ENCODE measurements around the gene ABCB9. TPM values are rescaled to one million over a fixed set of nuclear protein-coding genes. Genes with fewer than 3 reads are reported as not detected.
A peak's percentile ranks its signal among the peaks of the same experiment; 100 is the strongest.
"Not testable (repeated sequence)": the region's sequence is repeated elsewhere in the genome, so short reads cannot be mapped to it uniquely, and the experiment has no call there.

The ABCB9 gene
- total RNA-seq, 1 experiment from 2014 or later: 9.6 TPM

DNA sequence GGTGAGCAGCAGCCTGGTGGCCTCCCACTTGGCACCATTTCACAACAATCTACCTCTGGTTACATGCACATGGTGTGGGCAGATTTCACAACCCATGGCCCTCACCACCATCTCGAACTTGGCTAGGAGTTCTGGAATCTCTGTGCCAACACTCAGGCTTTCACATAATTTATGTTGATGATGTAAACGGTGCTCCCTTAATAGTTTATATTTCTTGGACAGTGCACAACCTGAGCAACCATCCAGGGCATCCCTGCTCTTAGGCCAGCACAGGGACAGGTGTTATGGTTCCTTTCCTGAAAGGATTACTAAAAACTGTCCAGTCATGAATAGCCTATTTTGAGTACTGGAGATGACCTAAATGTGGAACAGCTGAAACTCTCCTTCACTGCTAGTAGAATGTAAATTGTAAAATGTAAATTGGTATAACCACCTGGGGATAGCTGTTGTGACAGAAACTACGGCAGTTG is 28.6 kb downstream of the ABCB9 start:
- peak; percentile 16 for DNase-seq (ENCODE audit: low read depth)

- no peak for DNase-seq (ENCODE audit: low read depth)
These were observed 30.9 kb downstream of the ABCB9 start for GRCh38 chr12:122935318-122935717.

- DNase-seq (ENCODE audit: low read depth): no peak
These were observed 31.5 kb downstream of the ABCB9 start for GRCh38 chr12:122934722-122935121.

GRCh38 chr12:122932207-122932606 is 34.1 kb downstream of the ABCB9 start:
- DNase-seq (ENCODE audit: low read depth): no peak

GRCh38 chr12:122929812-122930211 is 36.5 kb downstream of the ABCB9 start:
- no peak for DNase-seq (ENCODE audit: low read depth)

- DNase-seq (ENCODE audit: low read depth): no peak
These were observed 37.1 kb downstream of the ABCB9 start for GRCh38 chr12:122929148-122929538.

GRCh38 chr12:122928404-122929147 is 37.7 kb downstream of the ABCB9 start:
- DNase-seq (ENCODE audit: low read depth): no peak

DNA sequence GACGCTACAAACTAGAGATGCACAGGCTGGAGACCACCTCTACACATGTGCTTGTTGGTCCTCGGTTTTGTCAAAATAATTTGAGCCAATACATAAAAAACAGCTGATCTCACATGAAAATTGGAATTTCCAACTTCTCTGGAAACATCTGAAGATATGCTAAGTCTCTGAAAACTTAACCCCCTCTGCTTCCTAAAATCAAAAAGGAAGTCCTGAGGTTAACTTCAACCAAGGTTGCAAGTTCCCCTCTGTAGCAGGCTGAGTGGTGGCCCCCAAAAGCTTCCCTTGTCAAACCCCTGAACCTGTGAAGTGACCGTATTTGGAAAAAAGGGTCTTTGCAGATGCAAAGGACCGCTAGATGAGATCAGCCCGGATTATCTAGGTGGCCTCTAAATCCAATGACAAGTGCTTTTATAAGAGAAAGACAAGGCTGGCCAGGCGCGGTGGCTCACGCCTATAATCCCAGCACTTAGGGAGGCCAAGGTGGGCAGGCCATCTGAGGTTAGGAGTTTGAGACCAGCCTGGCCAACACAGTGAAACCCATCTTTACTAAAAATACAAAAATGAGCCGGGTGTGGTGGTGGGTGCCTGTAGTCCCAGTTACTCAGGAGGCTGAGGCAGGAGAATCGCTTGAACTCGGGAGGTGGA is 38.4 kb downstream of the ABCB9 start:
- DNase-seq (ENCODE audit: low read depth): no peak

DNA sequence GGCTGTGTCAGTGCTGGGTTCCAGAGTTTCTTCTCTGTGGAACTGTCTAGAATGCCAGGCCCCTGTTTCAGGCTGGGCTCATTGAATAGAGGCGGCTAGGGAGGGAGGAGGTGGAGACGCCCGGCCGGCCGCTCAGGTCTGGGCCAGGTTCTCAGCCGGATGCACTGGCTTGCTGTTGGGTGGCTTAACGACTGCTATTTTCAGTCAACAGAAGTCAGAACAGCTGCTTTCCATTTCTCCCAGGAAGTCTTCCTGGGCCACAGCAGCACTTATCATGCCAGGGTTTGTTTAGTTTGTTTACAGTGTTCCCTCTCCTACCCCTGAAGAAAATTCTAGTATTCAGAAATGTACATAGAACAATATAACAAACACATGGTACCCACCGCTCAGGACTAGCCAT is 44.3 kb downstream of the ABCB9 start:
- no peak for DNase-seq (ENCODE audit: low read depth)

DNA sequence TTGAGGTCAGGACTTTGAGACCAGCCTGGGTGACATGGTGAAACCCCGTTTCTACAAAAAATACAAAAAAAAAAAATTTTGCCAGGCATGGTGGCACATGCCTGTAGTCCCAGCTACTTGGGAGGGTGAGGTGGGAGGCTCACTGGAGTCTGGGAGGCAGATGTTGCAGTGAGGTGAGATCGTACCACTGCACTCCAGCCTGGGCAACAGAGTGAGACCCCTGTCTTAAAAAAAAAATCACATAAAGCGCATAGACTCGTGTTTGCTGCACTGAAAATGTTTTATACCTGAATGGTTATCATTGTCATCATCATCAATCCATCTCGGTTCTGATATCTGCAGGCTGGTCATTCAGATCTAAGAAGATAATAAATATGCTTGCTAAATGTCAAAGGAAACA is 45.6 kb downstream of the ABCB9 start:
- DNase-seq (ENCODE audit: low read depth): no peak

GRCh38 chr12:122918827-122919226 is 47.4 kb downstream of the ABCB9 start:
- DNase-seq (ENCODE audit: low read depth): no peak

DNA sequence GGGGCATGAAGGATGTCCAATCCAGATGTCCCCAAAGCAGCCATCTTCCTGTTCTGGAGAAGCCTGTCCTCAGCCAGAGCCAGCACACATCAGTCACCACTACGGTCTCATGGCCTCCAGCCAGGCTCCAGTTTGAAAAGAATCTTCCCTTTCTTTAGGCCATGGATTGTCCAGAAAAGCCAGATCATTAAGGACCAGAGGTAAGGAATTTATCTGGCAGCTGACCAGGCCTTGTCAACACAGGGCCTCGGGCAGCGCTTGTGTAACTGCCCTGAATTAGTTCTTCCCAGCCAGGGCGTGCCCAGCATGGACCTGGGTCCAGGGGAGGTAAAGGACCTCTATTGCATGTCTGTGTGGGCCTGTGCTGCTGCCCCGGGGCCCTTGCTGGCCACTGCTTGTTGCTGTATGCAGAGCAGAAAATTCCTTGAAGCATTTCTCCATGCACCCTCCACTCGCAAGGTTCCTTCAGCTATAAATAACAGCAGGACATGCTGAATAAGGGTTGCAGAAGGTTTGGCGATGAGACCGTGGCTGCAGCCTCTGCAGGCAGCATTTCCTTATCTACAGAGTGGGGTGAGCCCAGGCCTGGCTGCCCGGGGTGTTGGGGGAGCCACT is 48.6 kb downstream of the ABCB9 start:
- peak; percentile 98 for DNase-seq (ENCODE audit: low read depth)

DNA sequence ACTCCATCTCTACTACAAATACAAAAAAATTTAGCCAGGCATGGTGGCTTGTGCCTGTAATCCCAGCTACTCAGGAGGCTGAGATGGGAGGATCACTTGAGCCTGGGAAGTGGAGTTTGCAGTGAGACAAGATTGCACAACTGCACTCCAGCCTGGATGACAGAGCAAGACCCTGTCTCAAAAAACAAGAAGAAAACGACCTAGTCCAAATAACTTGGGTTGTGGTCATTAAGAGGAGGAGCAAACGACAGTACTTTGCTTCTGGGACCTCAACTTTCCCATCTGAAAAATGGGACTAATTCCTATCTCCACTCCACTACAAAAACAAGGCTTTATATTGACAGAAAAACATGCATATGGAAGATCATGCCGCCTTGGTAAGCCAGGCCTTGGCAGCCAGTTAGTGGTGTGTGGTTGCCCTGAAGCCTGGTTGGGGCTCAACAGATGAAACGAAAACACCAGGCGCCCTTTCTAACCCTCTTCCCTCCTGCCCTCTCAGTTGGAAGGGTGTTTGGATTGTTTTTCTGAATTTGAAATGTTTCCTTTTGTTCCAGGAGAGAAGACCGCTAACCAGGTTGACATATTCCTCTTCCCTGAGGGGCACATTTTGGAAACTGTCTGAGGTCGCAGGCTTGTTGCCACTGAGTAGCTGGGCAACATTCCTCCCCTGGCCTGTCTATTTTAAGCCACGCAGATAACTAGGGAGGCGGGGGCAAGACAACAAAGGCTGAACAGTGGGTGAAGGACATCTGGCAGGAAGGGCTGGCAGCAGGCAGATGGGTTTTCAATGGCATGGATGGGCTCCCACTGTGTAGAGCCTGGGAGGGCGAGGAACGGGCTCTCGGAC is 56.6 kb downstream of the ABCB9 start:
- DNase-seq (ENCODE audit: low read depth): no peak

GRCh38 chr12:122908915-122909314 is 57.3 kb downstream of the ABCB9 start:
- DNase-seq (ENCODE audit: low read depth): no peak

GRCh38 chr12:122905258-122905657 is 61.0 kb downstream of the ABCB9 start:
- DNase-seq (ENCODE audit: low read depth): not testable (repeated sequence)

DNA sequence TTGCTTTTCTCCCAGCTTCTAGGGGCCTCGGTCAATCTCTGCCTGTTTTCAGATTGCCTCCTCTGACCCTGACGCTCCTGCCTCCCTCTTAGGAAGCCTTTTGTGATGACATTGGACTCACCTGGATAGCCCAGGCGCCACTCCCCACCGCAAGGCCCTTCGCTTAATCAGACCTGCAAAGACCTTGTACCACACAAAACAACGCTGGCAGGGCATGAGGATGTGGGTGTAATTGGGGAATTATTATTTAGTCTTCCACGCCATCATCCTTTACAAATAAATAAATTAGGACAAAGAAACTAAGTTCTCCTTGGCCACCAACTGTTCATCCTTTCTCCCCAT is 62.6 kb downstream of the ABCB9 start:
- no peak for DNase-seq (ENCODE audit: low read depth)

DNA sequence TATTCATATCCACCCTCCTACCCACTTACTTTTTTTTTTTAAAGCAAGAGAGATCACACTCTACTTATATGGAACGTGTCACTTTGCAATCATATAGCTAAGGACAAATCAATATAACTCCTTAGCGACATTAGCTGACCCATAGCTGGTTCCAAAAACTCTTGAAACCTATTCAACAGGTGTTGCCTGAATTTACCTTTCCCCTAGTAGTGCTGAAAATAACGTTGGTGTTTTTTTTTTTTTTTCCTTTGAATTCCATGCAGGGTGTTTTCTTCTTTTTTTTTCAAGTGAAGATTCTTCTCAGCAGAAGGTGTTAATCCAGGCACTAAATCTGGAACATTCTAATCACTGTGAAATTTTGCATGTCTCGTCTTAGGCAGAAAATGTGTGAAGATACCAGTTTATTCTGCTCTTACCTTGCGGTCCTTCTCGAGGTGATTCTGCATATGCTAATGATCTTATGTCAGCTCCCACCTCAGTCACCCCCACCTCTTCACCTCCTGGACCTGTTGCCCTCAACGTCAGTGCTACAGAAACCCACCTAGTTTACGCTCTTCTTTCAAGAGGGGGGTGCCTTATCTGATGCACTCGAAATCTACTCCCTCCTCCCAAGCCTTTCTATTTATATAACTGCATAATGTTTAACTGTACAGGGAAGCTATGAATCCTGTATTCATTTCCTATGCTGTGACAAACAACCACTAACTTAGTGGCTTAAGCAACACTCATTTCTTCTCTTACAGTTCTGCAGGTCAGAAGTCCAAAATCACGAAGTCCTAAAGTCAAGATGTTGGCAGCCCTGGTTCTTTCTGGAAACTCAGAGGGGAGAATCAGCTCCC is 63.2 kb downstream of the ABCB9 start:
- no peak for DNase-seq (ENCODE audit: low read depth)

GRCh38 chr12:122899887-122900286 is 66.4 kb downstream of the ABCB9 start:
- no peak for DNase-seq (ENCODE audit: low read depth)

DNA sequence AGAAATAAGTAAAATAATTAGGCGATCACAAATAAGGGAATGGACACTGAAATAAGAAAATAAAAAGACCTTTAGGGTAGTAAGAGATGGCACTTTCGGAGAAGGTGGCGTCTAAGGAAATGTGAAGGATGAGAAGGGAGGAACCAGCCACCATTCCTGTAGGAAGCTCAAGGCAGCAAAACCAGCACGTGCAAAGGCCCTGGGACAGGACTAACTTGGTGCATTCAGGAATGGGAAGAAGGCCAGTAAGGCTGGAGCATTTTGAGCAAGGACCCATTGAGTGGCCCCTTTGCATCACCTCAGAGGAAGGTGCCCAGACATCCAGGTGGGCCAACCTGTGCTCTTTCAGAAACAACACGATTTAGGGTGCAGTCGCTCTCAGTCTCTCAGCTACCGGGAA is 69.6 kb downstream of the ABCB9 start:
- DNase-seq (ENCODE audit: low read depth): no peak

GRCh38 chr12:122895704-122896636 is 70.3 kb downstream of the ABCB9 start, which contains the start of gene VPS37B:
VPS37B (minus strand) TSS chr12:122896124; CDS start chr12:122896062, 62 bp downstream.
- peak; percentile 76 for DNase-seq (ENCODE audit: low read depth)
